GM06990 (cell line): Measurements from ENCODE around the gene FAM50B.

ENCODE experiments used
- DNase-seq: peaks from one replicate; pipeline ENCODE4 v3.0.0-alpha.2; 2011; ENCODE audit not compliant: insufficient read length; ENCODE audit errors: extremely low read depth
- H3K27me3 ChIP-seq: replicated peaks from 2 replicates; pipeline ENCODE4 v1.6.0; 2011; ENCODE audit warnings: low read length; ENCODE audit not compliant: control insufficient read depth, insufficient read depth
- H3K36me3 ChIP-seq: 2 replicates; pipeline ENCODE4 v1.5.1; 2011; ENCODE audit warnings: low read length; ENCODE audit not compliant: control insufficient read depth, insufficient read depth
- H3K4me3 ChIP-seq: replicated peaks from 2 replicates; pipeline ENCODE4 v1.5.1; 2011; ENCODE audit warnings: low read depth, mild to moderate bottlenecking, control low read depth, low read length
- TF ChIP-seq, protein P1 (sequence below): IDR thresholded peaks from 2 replicates; pipeline ENCODE4 v1.5.1; 2011; ENCODE audit warnings: low read length, control low read depth, mild to moderate bottlenecking, inconsistent platforms; ENCODE audit not compliant: insufficient read depth, poor library complexity, severe bottlenecking

Gene FAM50B

DNA sequence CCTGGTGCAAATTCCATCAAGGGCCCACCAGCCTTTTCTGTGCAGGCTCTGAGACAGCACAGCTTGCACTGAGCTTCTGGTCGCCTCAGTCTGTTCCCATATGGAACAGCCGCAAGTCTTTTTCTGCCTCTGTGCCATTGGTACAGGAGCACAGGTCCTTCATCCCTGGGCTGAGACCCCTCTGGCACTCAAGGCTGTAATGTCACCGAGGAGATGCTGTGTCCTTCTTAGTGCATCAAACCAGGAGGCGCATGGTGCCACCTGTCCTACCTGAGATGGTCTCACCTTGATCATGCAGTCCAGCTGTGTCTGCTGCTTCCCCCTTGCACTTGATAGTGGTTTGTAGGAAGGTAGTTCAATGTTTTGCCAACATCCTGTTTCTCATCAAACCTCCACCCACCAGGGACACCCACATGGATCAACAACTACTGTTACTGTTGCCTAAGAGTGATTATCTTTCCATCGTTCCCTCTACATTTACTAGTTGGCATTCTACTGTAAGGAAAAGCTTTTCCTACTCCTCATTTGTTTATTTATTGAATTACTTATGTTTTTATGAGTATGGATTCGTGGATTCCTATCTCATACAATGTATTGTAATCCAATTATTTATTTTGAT lies 29.0 kb downstream of the FAM50B start:
- Histone ChIP-seq H3K27me3 (no peaks in the 10 kb centered on the region; the same call in 1 of the 2 replicates), H3K36me3 (no peaks in the 10 kb centered on the region), H3K4me3 (no peak overlapping the region)
- no peak for DNase-seq
- TF ChIP-seq, protein P1, sequence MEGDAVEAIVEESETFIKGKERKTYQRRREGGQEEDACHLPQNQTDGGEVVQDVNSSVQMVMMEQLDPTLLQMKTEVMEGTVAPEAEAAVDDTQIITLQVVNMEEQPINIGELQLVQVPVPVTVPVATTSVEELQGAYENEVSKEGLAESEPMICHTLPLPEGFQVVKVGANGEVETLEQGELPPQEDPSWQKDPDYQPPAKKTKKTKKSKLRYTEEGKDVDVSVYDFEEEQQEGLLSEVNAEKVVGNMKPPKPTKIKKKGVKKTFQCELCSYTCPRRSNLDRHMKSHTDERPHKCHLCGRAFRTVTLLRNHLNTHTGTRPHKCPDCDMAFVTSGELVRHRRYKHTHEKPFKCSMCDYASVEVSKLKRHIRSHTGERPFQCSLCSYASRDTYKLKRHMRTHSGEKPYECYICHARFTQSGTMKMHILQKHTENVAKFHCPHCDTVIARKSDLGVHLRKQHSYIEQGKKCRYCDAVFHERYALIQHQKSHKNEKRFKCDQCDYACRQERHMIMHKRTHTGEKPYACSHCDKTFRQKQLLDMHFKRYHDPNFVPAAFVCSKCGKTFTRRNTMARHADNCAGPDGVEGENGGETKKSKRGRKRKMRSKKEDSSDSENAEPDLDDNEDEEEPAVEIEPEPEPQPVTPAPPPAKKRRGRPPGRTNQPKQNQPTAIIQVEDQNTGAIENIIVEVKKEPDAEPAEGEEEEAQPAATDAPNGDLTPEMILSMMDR, result no peak

DNA sequence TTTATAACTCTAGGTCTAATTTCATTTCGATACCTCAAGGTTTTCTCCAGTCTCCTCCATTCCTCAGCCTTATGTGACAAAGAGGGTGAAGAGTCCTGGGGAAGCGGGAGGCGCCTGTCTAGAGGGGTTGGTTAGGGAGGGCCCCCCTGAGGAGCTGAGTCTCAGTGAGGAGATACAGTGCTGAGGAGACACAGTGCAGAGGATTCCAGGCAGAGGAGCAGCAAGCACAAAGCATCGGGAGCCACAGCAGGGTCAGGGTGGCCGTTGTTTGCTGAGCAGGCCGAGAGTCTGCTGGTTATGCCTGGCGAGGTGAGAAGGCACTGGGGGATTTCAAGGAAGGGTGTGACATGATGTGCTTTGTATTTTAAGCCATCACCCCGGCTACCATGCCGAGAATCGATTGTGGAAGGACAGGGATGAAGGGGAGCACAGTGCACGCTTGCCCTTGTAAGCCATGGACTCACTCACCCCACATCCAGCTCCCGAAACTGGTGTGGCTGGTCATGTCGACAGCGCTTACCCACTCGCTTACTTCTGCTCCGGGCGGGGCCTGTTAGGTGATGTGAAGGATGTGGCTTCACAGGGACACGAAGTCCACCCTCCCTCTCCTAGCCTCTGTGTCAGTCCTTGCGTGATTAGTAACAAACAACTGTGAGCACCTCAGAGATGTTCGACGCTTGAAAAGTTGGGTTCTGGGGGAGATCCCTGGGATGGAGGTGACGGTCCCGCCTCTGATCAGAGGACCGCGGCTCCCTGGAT lies 30.2 kb downstream of the FAM50B start:
- no peaks in the 10 kb centered on the region for H3K36me3 ChIP-seq
- TF ChIP-seq, protein P1, result no peak
- H3K4me3 ChIP-seq, result no peak overlapping the region

DNA sequence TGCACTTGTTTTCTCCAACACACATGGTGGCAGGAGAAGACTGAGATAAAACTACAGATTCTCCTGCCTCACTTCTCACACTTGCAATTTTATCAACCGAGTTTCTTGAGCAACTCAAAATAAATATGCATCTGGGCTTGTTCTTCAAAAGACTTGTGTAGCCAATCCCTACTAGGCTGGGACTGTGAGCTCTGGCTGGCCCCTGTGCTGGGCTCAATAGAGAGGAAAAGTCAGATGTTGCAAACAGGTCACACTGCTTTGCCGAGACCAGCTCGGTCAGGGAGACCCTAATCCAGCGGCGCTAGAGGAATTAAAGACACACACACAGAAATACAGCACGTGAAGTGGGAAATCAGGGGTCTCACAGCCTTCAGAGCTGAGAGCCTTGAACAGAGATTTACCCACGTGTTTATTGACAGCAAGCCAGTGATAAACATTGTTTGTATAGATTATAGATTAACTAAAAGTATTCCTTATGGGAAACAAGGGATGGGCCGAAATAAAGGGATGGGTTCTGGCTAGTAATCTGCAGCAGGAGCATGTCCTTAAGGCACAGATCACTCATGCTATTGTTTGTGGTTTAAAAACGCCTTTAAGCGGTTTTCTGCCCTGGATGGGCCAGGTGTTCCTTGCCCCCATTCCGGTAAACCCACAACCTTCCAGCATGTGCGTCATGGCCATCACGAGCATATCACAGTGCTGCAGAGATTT lies 32.7 kb downstream of the FAM50B start:
- Histone ChIP-seq H3K4me3 (no peak overlapping the region), H3K27me3 (no peaks in the 10 kb centered on the region; the same call in 1 of the 2 replicates), H3K36me3 (no peaks in the 10 kb centered on the region)
- no peak for DNase-seq
- TF ChIP-seq, protein P1, result no peak

More for the DNA sequence above, 30.2 kb downstream of the FAM50B start:
- DNase-seq, result no peak
- no peaks in the 10 kb centered on the region; the same call in 1 of the 2 replicates for H3K27me3 ChIP-seq

DNA sequence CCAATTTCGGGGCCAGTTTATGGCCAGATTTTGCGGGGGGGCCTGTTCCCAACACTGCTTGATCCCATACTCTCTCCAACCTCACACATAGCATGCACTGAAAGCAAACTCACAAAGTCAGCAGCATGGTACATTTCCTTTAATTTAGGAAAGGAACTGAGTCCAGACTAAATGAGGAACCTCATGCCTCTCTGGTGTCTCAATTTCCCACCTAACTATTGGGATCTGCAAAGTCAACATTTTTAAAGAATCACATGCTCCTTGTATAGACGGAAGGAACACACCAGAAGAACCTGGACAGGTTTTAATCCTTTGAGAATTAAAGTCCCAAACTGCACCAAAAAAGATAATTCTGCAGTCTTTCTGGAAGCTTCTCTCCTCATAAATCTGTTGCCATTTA lies 33.3 kb downstream of the FAM50B start:
- no peak for DNase-seq
- H3K27me3 ChIP-seq, result no peaks in the 10 kb centered on the region; the same call in 1 of the 2 replicates
- no peak overlapping the region for H3K4me3 ChIP-seq
- TF ChIP-seq, protein P1, result no peak
- no peaks in the 10 kb centered on the region for H3K36me3 ChIP-seq

DNA sequence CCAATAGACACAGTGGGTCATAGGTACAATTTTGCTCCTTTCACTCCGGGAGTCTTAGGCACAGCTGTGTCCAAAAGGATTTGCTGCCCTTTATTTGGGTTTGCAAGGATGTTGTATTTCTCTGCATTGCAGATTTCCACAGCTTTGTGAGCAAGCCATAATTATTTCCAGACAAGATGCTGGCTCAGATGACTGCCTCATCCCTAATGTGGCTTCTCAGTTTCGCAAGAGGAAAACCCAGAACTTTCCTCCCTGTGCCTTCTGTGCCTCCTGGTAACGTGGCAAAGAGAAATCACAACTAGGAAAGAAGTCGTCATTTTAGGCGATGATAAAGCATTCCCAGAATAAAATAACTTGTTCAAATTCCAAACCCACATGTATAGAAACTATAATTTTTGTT lies 33.7 kb downstream of the FAM50B start:
- TF ChIP-seq, protein P1, result no peak
- no peak for DNase-seq

More for the DNA sequence above, 33.7 kb downstream of the FAM50B start:
- Histone ChIP-seq H3K27me3 (no peaks in the 10 kb centered on the region; the same call in 1 of the 2 replicates), H3K36me3 (no peaks in the 10 kb centered on the region), H3K4me3 (no peak overlapping the region)
